K562 (cell line): ENCODE data around the gene LEPROT. TPM values are rescaled to one million over a fixed set of nuclear protein-coding genes. Genes with fewer than 3 reads are reported as not detected.

Experiments
- CXXC5 ChIP-seq: fragments of 250-450 bp; sonication (Bioruptor Pico); IDR thresholded peaks from 2 replicates; pipeline ENCODE4 v1.8.0; 2022; ENCODE audit warnings: inconsistent platforms, mild to moderate bottlenecking, moderate library complexity
- EGR1 ChIP-seq: fragments of 450-650 bp; conservative IDR thresholded peaks from 2 replicates; pipeline ENCODE4 v1.6.1; 2017; ENCODE audit warnings: mild to moderate bottlenecking
- GABPA ChIP-seq: fragments of 200-800 bp; sonication (Bioruptor generic); conservative IDR thresholded peaks from 2 replicates; pipeline ENCODE4 v1.6.1; 2016; ENCODE audit warnings: low read depth, missing genetic modification characterization, missing compliant biosample characterization
- KHSRP ChIP-seq: fragments of 450-650 bp; IDR thresholded peaks from 2 replicates; pipeline ENCODE4 v1.6.1; 2017
- MAFF ChIP-seq: IDR thresholded peaks from 2 replicates; pipeline ENCODE4 v1.6.1; 2012; ENCODE audit warnings: low read length, improper control_type of control experiment
- MED1 ChIP-seq: sonication (generic); formaldehyde crosslinking; IDR thresholded peaks from 2 replicates; pipeline ENCODE4 v1.8.1; 2023; ENCODE audit warnings: missing genetic modification reagents, borderline replicate concordance
- MYC ChIP-seq, 2 experiments: fragments of 250-450 bp in 1 of 2; sonication (Bioruptor Pico) in 1 of 2; IDR thresholded peaks; 2 replicates each; pipeline versions ENCODE4 v1.5.1 to v1.6.1; 2012 to 2021; ENCODE audit warnings: low read depth in 2 of 2, borderline replicate concordance in 1 of 2, improper control_type of control experiment in 1 of 2, low read length in 1 of 2, mild to moderate bottlenecking in 1 of 2, moderate library complexity in 1 of 2
- PHF20 ChIP-seq: fragments of 450-650 bp; IDR thresholded peaks from 2 replicates; pipeline ENCODE4 v1.6.1; 2018; ENCODE audit not compliant: partially characterized antibody
- RFX5 ChIP-seq: IDR thresholded peaks from 2 replicates; pipeline ENCODE4 v1.6.1; 2011; ENCODE audit warnings: low read depth, mild to moderate bottlenecking, improper control_type of control experiment, low read length
- SAP30 ChIP-seq: fragments of 200-600 bp; sonication (generic); IDR thresholded peaks from 2 replicates; pipeline ENCODE4 v1.6.1; 2012; ENCODE audit warnings: borderline replicate concordance, low read depth, mild to moderate bottlenecking, moderate library complexity, low read length, control low read depth, inconsistent platforms; ENCODE audit not compliant: insufficient read depth, poor library complexity, severe bottlenecking
- SIX5 ChIP-seq, 2 experiments: IDR thresholded peaks; 2 replicates each; pipeline ENCODE4 v1.6.1; 2011; ENCODE audit warnings: low read length in 2 of 2, borderline replicate concordance in 1 of 2, low read depth in 1 of 2, mild to moderate bottlenecking in 1 of 2, moderate library complexity in 1 of 2; ENCODE audit not compliant: insufficient read depth in 1 of 2
- SLC30A9 ChIP-seq: fragments of 250-450 bp; sonication (Bioruptor Pico); IDR thresholded peaks from 2 replicates; pipeline ENCODE4 v1.8.0; 2022; ENCODE audit warnings: mild to moderate bottlenecking, moderate library complexity
- SMAD1 ChIP-seq: fragments of 150-350 bp; IDR thresholded peaks from 2 replicates; pipeline ENCODE4 v1.6.1; 2014; ENCODE audit warnings: low read length, low read depth; ENCODE audit not compliant: partially characterized antibody
- SMARCA4 ChIP-seq: fragments of 450-650 bp; IDR thresholded peaks from 2 replicates; pipeline ENCODE4 v1.6.1; 2016
- SRSF7 ChIP-seq: fragments of 200-400 bp; formaldehyde crosslinking; optimal IDR thresholded peaks from 2 replicates; pipeline ENCODE3; 2017; ENCODE audit warnings: mild to moderate bottlenecking, low read depth, low read length
- THRB ChIP-seq: fragments of 450-650 bp; formaldehyde crosslinking; conservative IDR thresholded peaks from 2 replicates; pipeline ENCODE4 v1.4.0; 2022; ENCODE audit warnings: mild to moderate bottlenecking, missing genetic modification characterization
- TOE1 ChIP-seq, 2 experiments: fragments of 450-650 bp in 1 of 2; sonication (generic) in 1 of 2; formaldehyde crosslinking in 1 of 2; IDR thresholded peaks; 2 replicates each; pipeline versions ENCODE4 v1.7.1 to v1.8.0; 2016 to 2022; ENCODE audit warnings: borderline replicate concordance in 2 of 2, mild to moderate bottlenecking in 2 of 2, antibody characterized with exemption in 1 of 2, inconsistent platforms in 1 of 2, low read depth in 1 of 2, missing genetic modification reagents in 1 of 2, moderate library complexity in 1 of 2
- XRCC3 ChIP-seq: fragments of 450-650 bp; IDR thresholded peaks from 2 replicates; pipeline ENCODE4 v1.6.1; 2017; ENCODE audit warnings: mild to moderate bottlenecking, moderate library complexity
- ZNF232 ChIP-seq: sonication (generic); formaldehyde crosslinking; IDR thresholded peaks from 2 replicates; pipeline ENCODE4 v1.8.0; 2022; ENCODE audit warnings: mild to moderate bottlenecking, missing genetic modification reagents
- ZNF24 ChIP-seq: fragments of 450-650 bp; IDR thresholded peaks from 2 replicates; pipeline ENCODE4 v1.6.1; 2016
- ZNF518B ChIP-seq: fragments of 250-450 bp; sonication (Bioruptor Pico); IDR thresholded peaks from 2 replicates; pipeline ENCODE4 v1.5.0; 2021; ENCODE audit warnings: mild to moderate bottlenecking, moderate library complexity
- ZNF668 ChIP-seq: fragments of 250-450 bp; sonication (Bioruptor Pico); IDR thresholded peaks from 2 replicates; pipeline ENCODE4 v1.8.0; 2022; ENCODE audit warnings: mild to moderate bottlenecking, inconsistent platforms
- ZNF695 ChIP-seq: fragments of 450-650 bp; formaldehyde crosslinking; IDR thresholded peaks from 2 replicates; pipeline ENCODE4 v1.4.0; 2020; ENCODE audit warnings: mild to moderate bottlenecking, moderate library complexity
- ZNF830 ChIP-seq: fragments of 250-450 bp; sonication (Bioruptor Pico); IDR thresholded peaks from 2 replicates; pipeline ENCODE4 v1.5.0; 2021; ENCODE audit warnings: mild to moderate bottlenecking
- polyA plus RNA-seq, 8 experiments: library from polyadenylated mRNA; depleted of rRNA in 4 of 8; stranded (reverse) in 5 of 8; unstranded in 3 of 8; fragments of >200 nt; fragmentation: Nextera tagmentation in 2 of 8; fragmentation: Illumina TruSeq in 1 of 8; extraction: Ambion mirVana in 2 of 8; extraction: Trizol in 1 of 8; gene quantifications; 2 replicates each; pipeline versions ENCODE4 v1.2.1 to v1.2.3, GENCODE V29; 2011 to 2014; ENCODE audit warnings: inconsistent platforms in 1 of 8, missing spikeins in 1 of 8
- total RNA-seq, 7 experiments: library from RNA; depleted of rRNA in 6 of 7; stranded (reverse); fragments of >200 nt in 6 of 7; fragmentation: Illumina TruSeq in 2 of 7; extraction: Trizol in 2 of 7; gene quantifications; 2 replicates each; pipeline versions ENCODE4 v1.2.1 to v1.2.3, GENCODE V29; 2011 to 2021; ENCODE audit warnings: low replicate concordance in 1 of 7

LEPROT gene
- total and polyA plus RNA-seq, 9 of the 15 experiments (the other 6 are each of a cell fraction or from before 2014, with no cell fraction given): 28.1 to 97.5 (median 45.8) TPM

- no peak for TF ChIP-seq ZNF518B (CRISPR knock-in tag)
- peak; percentile 15; the same call in 1 of the 2 replicates for TF ChIP-seq ZNF24
- TF ChIP-seq EGR1: 0 out of 2 replicates have a peak, but pooled peaks have one; percentile 39
- no peak for TF ChIP-seq KHSRP
- no peak for TF ChIP-seq MYC (IDR thresholded peaks at IDR 0.05; ENCODE audit: low read depth, low read length)
- peak; percentile 61; the same call in 1 of the 2 replicates for TF ChIP-seq MYC (CRISPR knock-in tag; IDR thresholded peaks at IDR 0.05; ENCODE audit: borderline replicate concordance, low read depth)
- TF ChIP-seq CXXC5 (CRISPR knock-in tag): peak; percentile 70
- TF ChIP-seq TOE1 (IDR thresholded peaks at IDR 0.05; ENCODE audit: borderline replicate concordance): peak; percentile 66
- peak; percentile 16; the same call in 1 of the 2 replicates for TF ChIP-seq TOE1 (CRISPR knock-in tag; IDR thresholded peaks at IDR 0.05; ENCODE audit: borderline replicate concordance, low read depth)
- no peak for TF ChIP-seq ZNF232 (CRISPR knock-in tag)
- TF ChIP-seq SMARCA4: no peak
- TF ChIP-seq RFX5: no peak
- TF ChIP-seq SRSF7: no peak
- TF ChIP-seq MED1 (CRISPR knock-in tag): no peak
- TF ChIP-seq SIX5 (IDR thresholded peaks at IDR 0.05; ENCODE audit: borderline replicate concordance in 1 of 2, insufficient read depth in 1 of 2, low read depth in 1 of 2, low read length in 2 of 2): no peak
- peak; percentile 73 for TF ChIP-seq SAP30
- peak; percentile 73 for TF ChIP-seq PHF20
- TF ChIP-seq ZNF830: no peak
- TF ChIP-seq MAFF: no peak
- no peak for TF ChIP-seq ZNF695 (CRISPR knock-in tag)
- no peak for TF ChIP-seq THRB (CRISPR knock-in tag)
- peak; percentile 78 for TF ChIP-seq SMAD1
- TF ChIP-seq SLC30A9 (CRISPR knock-in tag): no peak
- TF ChIP-seq GABPA (tag): peak; percentile 89
- TF ChIP-seq ZNF668: no peak
- TF ChIP-seq XRCC3: no peak
Measured at GRCh38 chr1:65420590-65421350, at the start of gene LEPROT, which contains the start of gene LEPR (continued).
